Measurements from ENCODE around the gene VPS4B. TPM values are rescaled to one million over a fixed set of nuclear protein-coding genes. Genes with fewer than 3 reads are reported as not detected.

The VPS4B gene
- total and polyA plus RNA-seq, 2 donors (not counting 3 experiments of a cell fraction or from before 2014, with no cell fraction given) = 10.5 to 54.7 TPM

GRCh38 chr18:63465059-63465458 lies 42.8 kb upstream of the VPS4B start:
- POLR2A ChIA-PET = no interaction called here
- intact Hi-C loops (cut with micrococcal nuclease) = no loop called here

More at GRCh38 chr18:63465059-63465458, 42.8 kb upstream of the VPS4B start:
- no TSS peak for BruUV-seq (replicated peaks)
- dilution Hi-C loops (cut with MboI; ENCODE audit: extremely low pct_ligation_motif_present, low sequenced_read_pairs) = no loop called here
- Histone ChIP-seq H3K4me1 (ENCODE audit: control insufficient read depth, extremely low read depth, insufficient read depth, low read length) (no peaks in the 10 kb centered on the region), H3K27ac (ENCODE audit: insufficient read depth, low read depth, low read length) (no peak overlapping the region), H3K9me1 (replicated peaks; ENCODE audit: control insufficient read depth, extremely low read depth, insufficient read depth, low read length) (no peaks in the 10 kb centered on the region), H3K27me3 (ENCODE audit: control insufficient read depth in 2 of 2, insufficient read depth in 2 of 2, low read length in 2 of 2) (peaks cover 7 to 8% of the 10 kb centered on the region in 2 experiments), H3K79me2 (ENCODE audit: control insufficient read depth, insufficient read depth, low read length) (no peaks in the 10 kb centered on the region), H3K4me3 (replicated peaks in 1 of 3; ENCODE audit: insufficient read depth in 1 of 3, low read depth in 1 of 3, low read length in 3 of 3) (no peak overlapping the region), H2AFZ (ENCODE audit: low read depth, low read length) (no peak overlapping the region), H3K9me3 (replicated peaks; ENCODE audit: control insufficient read depth, insufficient read depth, low read length) (no peaks in the 10 kb centered on the region), H3K4me2 (ENCODE audit: insufficient read depth, low read length) (no peak overlapping the region), H4K20me1 (replicated peaks; ENCODE audit: control insufficient read depth, extremely low read depth, insufficient read depth, low read length) (no peaks in the 10 kb centered on the region), H3K9ac (replicated peaks; ENCODE audit: extremely low read depth, insufficient read depth, low read length) (no peak overlapping the region), H3K36me3 (ENCODE audit: control insufficient read depth in 2 of 2, extremely low read depth in 1 of 2, insufficient read depth in 2 of 2, low read length in 2 of 2) (no peaks in the 10 kb centered on the region)
- DNase-seq (ENCODE audit: low read depth, low spot score) (no peak), FAIRE-seq (no peak)
- CTCF ChIA-PET = no interaction called here
- TF ChIP-seq FOS (IDR thresholded peaks at IDR 0.05; ENCODE audit: borderline replicate concordance, insufficient read depth, low read length) (no peak), CTCF (IDR thresholded peaks at IDR 0.05; ENCODE audit: extremely low read depth in 1 of 2, insufficient read depth in 1 of 2, low read depth in 1 of 2, low read length in 2 of 2) (no peak), POLR2AphosphoS5 (IDR thresholded peaks at IDR 0.05; ENCODE audit: insufficient read depth, low read depth, low read length) (no peak), EZH2 (IDR thresholded peaks at IDR 0.05; ENCODE audit: borderline replicate concordance, low read depth, low read length, severe bottlenecking) (no peak), POLR2A (IDR thresholded peaks at IDR 0.05; ENCODE audit: low read depth, low read length) (no peak), MYC (IDR thresholded peaks at IDR 0.05; ENCODE audit: low read depth, low read length) (no peak), MAX (IDR thresholded peaks at IDR 0.05; ENCODE audit: insufficient read depth, insufficient read length) (no peak), GATA2 (IDR thresholded peaks at IDR 0.05; ENCODE audit: insufficient read depth, insufficient read length, low read depth, low read length) (no peak), JUN (IDR thresholded peaks at IDR 0.05; ENCODE audit: borderline replicate concordance, insufficient read depth, insufficient read length, low read depth) (no peak)
